ENCODE measurements around the gene ZFYVE28. TPM values are rescaled to one million over a fixed set of nuclear protein-coding genes. Genes with fewer than 3 reads are reported as not detected.

The ZFYVE28 gene
- total RNA-seq, 2 experiments from 2014 or later: 14.8 to 17.2 TPM

DNA sequence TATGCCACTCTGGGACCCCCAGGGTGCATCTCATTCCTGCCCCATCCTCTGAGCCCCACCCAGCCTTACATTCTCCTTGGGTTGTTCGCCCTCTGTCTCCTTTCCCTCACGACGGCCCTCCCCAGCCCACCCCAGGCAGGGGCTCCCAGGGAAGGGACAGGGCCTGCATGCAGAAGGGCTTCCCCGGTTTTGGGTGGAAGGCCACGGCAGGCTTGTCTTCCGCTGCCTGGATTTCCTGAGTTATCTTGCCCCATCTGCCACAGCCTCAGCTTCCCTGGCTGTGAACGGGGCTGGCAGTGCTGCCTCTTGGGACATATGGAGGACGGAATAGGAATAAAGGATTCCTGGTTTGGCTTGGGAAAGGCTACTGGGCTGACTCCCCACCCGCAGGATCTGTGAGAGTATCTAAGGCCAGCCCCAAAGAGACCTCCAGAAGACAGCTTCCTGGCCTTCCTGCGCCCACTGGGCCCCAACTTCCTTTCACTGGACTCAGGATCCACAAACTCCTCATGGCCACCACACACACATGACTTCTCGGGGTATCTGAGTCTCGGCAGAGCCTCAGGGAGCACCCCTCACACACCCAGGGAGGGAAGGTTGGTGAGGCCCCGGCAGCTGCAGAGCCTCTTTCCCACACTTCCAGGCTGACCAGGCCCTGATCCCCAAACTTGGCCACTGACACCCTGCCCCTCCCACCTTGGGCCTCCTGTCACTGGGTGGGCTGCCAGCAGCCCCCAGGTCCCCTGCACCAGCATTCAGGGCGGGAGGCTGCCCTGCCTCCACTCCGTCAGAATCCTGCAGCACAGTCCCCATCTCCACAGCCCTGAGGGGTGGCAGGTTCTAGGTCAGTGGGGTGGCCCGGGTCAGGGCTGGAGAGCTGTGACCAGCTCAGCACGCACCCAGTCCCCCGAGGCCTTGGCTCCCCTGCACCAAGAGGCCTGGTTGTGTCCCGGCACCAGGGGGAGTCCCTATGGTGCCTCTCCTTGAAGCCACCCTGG lies 153.0 kb downstream of the ZFYVE28 start:
- DNase-seq: no peak
- Mint-ChIP-seq H3K27ac (peak overlapping the region; percentile 31), H3K9me3 (no peaks in the 10 kb centered on the region), H3K4me1 (peaks cover 6% of the 10 kb centered on the region), H3K36me3 (ENCODE audit: low read depth) (no peaks in the 10 kb centered on the region), H3K27me3 (no peaks in the 10 kb centered on the region), H3K4me3 (no peak overlapping the region)
- POLR2A ChIA-PET: no interaction called here
- CTCF ChIA-PET: interaction anchor here (1.5 to 1.8 kb wide), 2 partner anchors 25 to 148 kb away, joined by 3 to 4 read pairs; no protein-coding TSS in a partner anchor

DNA sequence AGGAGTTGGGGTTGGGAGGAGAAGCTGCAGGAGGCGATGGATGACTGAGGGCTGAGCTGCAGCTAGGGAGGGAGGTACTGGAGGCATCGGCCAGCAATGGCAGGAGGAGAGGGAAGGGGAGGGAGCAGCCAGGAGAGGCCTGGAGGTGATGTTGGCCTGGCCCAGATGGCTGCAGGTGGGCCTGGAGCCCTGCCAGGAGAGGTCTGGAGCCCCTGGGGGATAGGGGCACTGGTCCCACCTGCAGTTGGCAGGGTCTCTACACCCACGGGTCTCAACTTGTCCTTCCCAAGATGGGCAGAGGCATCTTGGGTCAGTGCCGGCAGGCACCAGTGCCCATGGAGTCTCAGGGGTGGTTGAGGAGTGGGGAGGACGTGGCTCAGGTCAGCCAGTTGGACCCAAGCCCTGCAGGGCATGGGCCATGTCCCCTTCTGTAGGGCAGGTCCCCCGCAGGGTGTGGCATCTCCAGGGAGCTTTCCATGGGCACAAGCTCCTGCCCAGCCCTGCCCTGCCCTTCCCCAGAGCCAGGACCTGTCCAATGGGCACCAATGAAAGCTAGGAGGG lies 153.9 kb downstream of the ZFYVE28 start:
- ChIA-PET CTCF (interaction anchor here (0.8 to 1.8 kb wide), 3 partner anchors 11 to 148 kb away, joined by 3 to 4 read pairs (median 4); no protein-coding TSS in a partner anchor), POLR2A (no interaction called here)
- no peak for DNase-seq
- no peaks in the 10 kb centered on the region for H3K36me3 Mint-ChIP-seq (ENCODE audit: low read depth)
- peaks cover 6% of the 10 kb centered on the region for H3K4me1 Mint-ChIP-seq
- no peak overlapping the region for H3K4me3 Mint-ChIP-seq
- H3K27me3 Mint-ChIP-seq: no peaks in the 10 kb centered on the region
- no peak overlapping the region for H3K27ac Mint-ChIP-seq
- H3K9me3 Mint-ChIP-seq: no peaks in the 10 kb centered on the region

DNA sequence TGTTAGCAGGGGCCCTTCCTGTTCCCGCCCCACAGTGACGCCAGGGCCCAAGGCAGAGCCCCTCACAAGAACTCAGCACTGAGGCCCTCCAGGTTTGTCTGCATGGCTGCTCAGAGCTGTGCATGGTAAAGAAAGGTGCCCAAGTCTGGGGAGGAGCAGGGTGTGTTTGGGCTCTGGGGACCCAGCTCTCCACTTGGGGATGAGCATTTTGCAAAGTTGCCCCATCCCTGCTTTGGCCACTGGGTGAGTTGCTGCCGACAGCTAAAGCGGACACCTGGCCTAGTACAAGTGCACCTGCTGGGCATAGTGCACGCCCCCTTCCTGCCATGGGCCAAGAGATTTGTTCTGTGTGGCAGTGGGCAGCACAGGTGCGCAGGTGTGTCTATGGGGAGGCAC lies 154.5 kb downstream of the ZFYVE28 start:
- H3K4me1 Mint-ChIP-seq: peaks cover 6% of the 10 kb centered on the region
- CTCF ChIA-PET: interaction anchor here (0.8 to 1.8 kb wide), 3 partner anchors 11 to 149 kb away, joined by 3 to 4 read pairs (median 4); no protein-coding TSS in a partner anchor
- peak overlapping the region; percentile 87 for H3K27ac Mint-ChIP-seq
- no peak for DNase-seq
- H3K36me3 Mint-ChIP-seq (ENCODE audit: low read depth): no peaks in the 10 kb centered on the region
- no peaks in the 10 kb centered on the region for H3K27me3 Mint-ChIP-seq
- POLR2A ChIA-PET: no interaction called here
- no peaks in the 10 kb centered on the region for H3K9me3 Mint-ChIP-seq
- H3K4me3 Mint-ChIP-seq: peak overlapping the region; percentile 71

DNA sequence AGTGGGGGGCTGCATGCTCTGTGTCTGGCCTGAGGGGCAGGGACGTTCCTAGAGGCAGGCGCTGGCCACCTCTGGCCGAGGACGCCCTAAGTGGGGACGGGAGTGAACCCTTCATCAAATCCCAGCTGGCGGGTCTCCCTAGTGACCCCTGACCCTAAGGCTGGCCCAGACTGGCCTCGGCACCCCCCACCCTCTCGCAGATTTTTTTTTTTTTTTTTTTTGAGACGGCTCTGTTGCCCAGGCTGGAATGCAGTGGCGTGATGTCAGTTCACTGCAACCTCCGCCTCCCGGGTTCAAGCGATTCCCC lies 155.5 kb downstream of the ZFYVE28 start:
- Mint-ChIP-seq H3K9me3 (no peaks in the 10 kb centered on the region), H3K4me1 (peaks cover 6% of the 10 kb centered on the region), H3K27ac (peak overlapping the region; percentile 87), H3K4me3 (peak overlapping the region; percentile 71), H3K36me3 (ENCODE audit: low read depth) (no peaks in the 10 kb centered on the region), H3K27me3 (no peaks in the 10 kb centered on the region)
- ChIA-PET POLR2A (no interaction called here), CTCF (interaction anchor here (0.7 kb wide), 2 partner anchors 482 to 536 kb away, joined by 4 to 5 read pairs; no protein-coding TSS in a partner anchor)
- DNase-seq: no peak

DNA sequence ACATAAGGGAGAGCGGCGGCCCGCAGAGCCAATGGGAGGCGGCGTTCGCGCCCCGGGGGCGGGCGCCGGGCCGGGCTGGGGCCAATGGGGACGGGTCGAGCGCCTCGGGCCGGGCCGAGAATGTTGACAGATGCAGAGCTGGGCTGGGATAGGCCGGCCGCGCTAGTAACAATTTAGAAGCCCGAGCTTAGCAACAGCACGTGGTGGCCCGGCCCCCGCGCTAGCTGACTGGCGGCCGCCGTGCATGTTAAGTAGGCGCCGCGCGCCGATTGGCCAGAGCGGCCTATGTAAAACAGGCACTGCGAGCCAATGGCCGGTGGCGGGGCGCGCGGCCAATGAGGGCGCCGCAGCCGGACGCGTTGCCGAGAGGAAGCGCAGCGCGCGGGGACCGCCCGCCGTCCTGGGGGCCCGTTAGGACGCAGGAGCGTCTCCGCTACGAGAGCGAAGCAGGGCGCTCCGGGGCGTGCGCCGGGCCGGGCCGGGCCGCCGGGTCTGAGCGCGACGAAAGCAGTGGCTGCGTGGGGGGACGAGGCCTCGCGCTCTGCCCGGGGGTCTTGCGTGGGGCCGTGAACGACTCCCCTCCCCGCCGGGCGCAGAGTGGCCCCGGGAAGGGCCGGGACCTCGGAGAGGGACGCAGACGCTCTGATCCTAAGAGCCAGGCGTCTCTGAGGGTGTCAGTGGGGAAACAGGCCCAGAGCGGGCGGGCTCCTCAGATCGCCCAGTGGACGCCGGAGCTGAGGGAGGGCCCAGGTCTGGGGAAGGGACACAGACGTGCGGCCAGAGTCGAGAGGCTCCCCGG lies 156.1 kb downstream of the ZFYVE28 start:
- no peaks in the 10 kb centered on the region for H3K9me3 Mint-ChIP-seq
- H3K4me1 Mint-ChIP-seq: peaks cover 6% of the 10 kb centered on the region
- peak; percentile 98 for DNase-seq
- ChIA-PET POLR2A (interaction anchor here (0.9 to 1.0 kb wide), 3 partner anchors 21 to 150 kb away, joined by 3 to 6 read pairs (median 5); partner anchors contain the start of genes HAUS3 and POLN), CTCF (interaction anchor here (0.7 to 0.9 kb wide), 2 partner anchors 21 to 536 kb away, joined by 3 to 5 read pairs; partner anchors contain the start of genes HAUS3 and POLN)
- H3K27ac Mint-ChIP-seq: peak overlapping the region; percentile 88
- H3K4me3 Mint-ChIP-seq: peak overlapping the region; percentile 71
- H3K36me3 Mint-ChIP-seq (ENCODE audit: low read depth): no peaks in the 10 kb centered on the region
- no peaks in the 10 kb centered on the region for H3K27me3 Mint-ChIP-seq

DNA sequence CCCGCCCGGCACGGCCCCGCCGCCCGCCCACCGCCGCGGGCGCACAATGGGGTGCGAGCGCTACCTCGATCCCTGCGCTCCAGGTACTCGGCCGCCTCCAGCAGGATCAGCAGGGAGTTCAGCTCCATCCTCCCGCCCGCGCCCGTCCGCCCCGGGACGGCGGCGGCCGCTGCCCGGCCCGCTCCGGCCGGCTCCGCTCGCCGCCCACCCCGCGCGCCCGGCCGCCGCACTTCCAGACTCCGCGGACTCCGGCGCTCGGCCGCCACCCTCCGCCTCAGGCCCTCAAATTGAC lies 156.6 kb downstream of the ZFYVE28 start, which contains the start of gene MXD4:
TSS of gene MXD4 (minus strand) at position 257 of the 292 bp plus-strand sequence. CDS start at position 128, 129 bp downstream.
- CTCF ChIA-PET: interaction anchor here (0.9 kb wide), 1 partner anchor 20 kb away, joined by 3 read pairs; the partner anchor contains the start of genes HAUS3 and POLN
- no peaks in the 10 kb centered on the region for H3K27me3 Mint-ChIP-seq
- H3K9me3 Mint-ChIP-seq: no peaks in the 10 kb centered on the region

DNA sequence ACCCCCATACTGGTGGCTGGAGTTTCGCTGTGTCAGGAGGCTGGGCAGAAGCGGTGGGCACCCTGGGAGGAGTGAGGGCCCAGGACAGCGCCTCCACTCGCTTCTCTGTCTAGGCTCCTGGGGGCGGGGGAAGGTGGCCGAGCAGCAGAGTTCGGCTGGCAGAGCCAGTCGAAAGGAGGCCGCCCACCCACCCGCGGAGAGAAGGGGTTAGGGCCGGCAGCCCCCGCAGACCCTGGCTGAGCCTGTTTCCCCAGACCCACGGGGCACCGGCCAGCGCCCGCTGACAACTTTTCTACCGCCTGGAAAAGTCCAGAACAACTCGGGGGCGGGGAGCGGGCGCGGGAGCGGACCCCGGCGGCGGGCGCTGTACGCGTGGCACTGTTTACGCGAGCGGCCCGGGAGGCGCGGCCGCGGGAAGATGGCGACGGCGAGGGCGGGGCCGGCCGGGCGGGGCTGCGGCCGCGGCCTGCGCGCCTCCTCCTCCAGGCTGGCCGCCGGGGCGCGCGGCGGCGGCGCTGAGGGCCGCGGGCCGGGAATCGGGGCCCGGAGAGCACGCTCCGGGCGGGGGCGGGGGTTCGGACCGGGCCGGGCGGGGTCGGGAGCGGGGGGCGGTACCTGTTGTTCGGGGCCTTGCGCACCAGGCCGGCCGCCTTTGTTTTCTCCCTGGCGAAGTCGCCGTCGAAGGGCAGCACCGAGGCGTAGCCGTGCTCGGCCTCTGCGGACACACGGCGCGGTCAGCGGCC lies 157.2 kb downstream of the ZFYVE28 start:
- H3K27me3 Mint-ChIP-seq: no peaks in the 10 kb centered on the region
- no peaks in the 10 kb centered on the region for H3K9me3 Mint-ChIP-seq
- H3K4me1 Mint-ChIP-seq: peaks cover 6% of the 10 kb centered on the region
- ChIA-PET POLR2A (no interaction called here), CTCF (no interaction called here)
- H3K27ac Mint-ChIP-seq: peak overlapping the region; percentile 68
- H3K4me3 Mint-ChIP-seq: peak overlapping the region; percentile 71
- H3K36me3 Mint-ChIP-seq (ENCODE audit: low read depth): no peaks in the 10 kb centered on the region
- DNase-seq: peak; percentile 62

More for the DNA sequence above, 156.6 kb downstream of the ZFYVE28 start, which contains the start of gene MXD4:
- no peak for DNase-seq
- Mint-ChIP-seq H3K36me3 (ENCODE audit: low read depth) (no peaks in the 10 kb centered on the region), H3K27ac (peak within 1 kb of the TSS; percentile 88), H3K4me3 (peak within 1 kb of the TSS; percentile 71), H3K4me1 (peaks cover 6% of the 10 kb centered on the region)
- POLR2A ChIA-PET: interaction anchor here (0.9 to 1.0 kb wide), 3 partner anchors 20 to 151 kb away, joined by 3 to 6 read pairs (median 5); partner anchors contain the start of genes HAUS3 and POLN

DNA sequence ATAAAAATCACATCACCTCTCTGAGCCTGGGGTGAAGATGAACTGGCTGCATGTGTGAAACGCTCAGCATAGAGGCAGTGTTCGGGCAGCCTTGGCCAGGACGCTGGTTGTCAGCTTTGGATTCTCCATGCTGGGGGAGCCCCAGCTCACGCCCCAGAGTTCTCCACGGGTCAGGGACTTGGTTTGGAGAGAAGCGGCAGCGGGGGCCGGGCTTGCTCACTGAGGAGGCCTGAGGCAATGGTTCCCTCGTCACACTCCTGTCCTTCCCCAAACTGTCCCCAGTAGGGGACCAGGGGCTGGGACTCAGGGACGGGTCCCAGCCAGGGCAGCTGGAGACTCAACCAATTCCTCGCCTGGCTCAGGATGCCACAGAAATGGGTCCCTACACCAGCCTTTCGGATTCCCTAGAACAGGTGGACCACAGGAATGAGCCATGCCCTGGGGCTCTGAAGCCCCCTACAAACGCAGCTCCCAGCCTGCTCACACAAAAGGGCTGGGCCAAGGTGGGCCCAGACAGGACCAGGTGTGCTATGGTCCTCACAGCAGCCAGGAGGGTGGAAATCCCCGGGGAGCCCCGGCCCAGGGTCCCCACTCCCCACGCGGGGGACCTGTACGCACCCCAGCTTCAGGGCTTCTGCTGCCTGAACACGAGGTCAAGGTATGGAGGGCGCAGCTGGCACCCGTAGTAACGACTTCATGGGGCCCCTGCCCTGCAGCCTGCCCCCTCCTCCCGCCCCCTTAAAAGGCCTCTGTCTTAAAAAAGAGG lies 157.9 kb downstream of the ZFYVE28 start:
- H3K27me3 Mint-ChIP-seq: no peaks in the 10 kb centered on the region

DNA sequence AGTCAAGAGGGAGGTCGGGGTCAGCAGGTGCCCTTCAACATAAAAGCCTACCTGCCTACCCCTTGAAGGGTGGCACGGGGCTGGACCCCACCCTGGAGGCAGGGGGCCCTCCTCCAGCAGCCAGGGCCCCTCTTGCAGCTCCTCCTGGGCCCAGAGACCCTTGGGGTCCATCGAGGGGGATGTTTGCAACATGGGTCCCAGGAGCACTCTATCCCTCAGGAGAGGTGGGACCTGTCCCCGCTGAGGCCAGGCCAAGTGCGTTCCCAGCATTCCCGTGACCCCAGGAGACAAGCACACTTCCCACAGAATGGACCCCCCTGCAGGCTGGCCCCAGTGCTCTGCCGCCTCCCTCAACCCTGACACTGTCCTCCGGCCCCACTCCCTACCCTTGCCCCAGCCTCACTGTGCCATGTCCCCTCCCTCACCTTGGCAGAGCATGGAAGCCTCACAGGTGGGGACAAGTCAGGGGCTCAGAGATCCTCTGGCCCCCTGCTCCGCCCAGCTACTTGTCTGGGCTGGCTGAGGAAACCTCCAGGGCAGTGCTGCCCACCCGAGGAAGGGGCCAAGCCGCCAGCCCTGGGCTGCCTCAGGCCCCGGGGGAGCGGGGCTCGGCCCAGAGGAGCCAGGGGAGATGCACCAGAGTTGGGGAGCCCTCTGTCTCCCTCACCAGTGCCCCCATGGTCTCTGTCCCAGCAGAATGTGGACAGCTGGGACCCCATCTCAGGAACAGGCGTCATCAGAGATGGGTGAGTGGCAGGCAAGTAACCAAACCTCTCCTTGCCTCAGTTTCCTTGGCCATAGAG lies 158.7 kb downstream of the ZFYVE28 start:
- CTCF ChIA-PET: interaction anchor here (1.2 kb wide), 1 partner anchor 18 kb away, joined by 3 read pairs; the partner anchor contains the start of genes HAUS3 and POLN
- DNase-seq: no peak
- Mint-ChIP-seq H3K27me3 (no peaks in the 10 kb centered on the region), H3K4me1 (peaks cover 6% of the 10 kb centered on the region), H3K27ac (peak overlapping the region; percentile 13), H3K36me3 (ENCODE audit: low read depth) (no peaks in the 10 kb centered on the region), H3K9me3 (no peaks in the 10 kb centered on the region), H3K4me3 (peak overlapping the region; percentile 43)
- POLR2A ChIA-PET: no interaction called here

More for the DNA sequence above, 157.9 kb downstream of the ZFYVE28 start:
- POLR2A ChIA-PET: no interaction called here
- no peaks in the 10 kb centered on the region for H3K9me3 Mint-ChIP-seq
- no peaks in the 10 kb centered on the region for H3K36me3 Mint-ChIP-seq (ENCODE audit: low read depth)
- CTCF ChIA-PET: interaction anchor here (1.2 kb wide), 1 partner anchor 18 kb away, joined by 3 read pairs; the partner anchor contains the start of genes HAUS3 and POLN
- H3K4me1 Mint-ChIP-seq: peaks cover 6% of the 10 kb centered on the region
- peak overlapping the region; percentile 68 for H3K27ac Mint-ChIP-seq
- DNase-seq: no peak
- H3K4me3 Mint-ChIP-seq: peak overlapping the region; percentile 63

DNA sequence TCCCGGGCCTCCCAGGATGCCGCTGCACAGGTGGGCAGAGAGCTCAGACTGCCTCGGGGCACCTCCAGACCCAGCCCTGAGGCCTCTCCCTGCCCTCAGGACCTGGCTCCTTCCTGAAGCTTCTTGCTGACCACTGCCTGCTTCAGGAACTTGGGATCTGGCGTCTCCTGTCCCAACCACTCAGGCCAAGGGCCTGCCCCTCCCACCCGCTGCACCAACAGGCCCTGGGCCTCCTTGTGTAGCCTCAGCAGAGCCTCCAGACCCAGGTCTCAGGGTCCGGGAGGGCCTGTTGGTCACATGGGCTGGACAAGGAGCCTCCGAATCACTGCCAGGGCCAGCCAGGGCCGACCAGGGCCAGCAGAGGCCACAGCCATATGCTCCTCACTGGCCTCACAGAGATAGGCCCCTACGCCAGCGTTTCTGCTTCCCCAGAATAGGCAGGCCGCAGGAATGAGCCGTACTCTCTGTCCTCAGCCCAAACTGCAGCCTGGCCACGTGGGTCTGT lies 159.4 kb downstream of the ZFYVE28 start:
- no peaks in the 10 kb centered on the region for H3K9me3 Mint-ChIP-seq
- no peaks in the 10 kb centered on the region for H3K27me3 Mint-ChIP-seq
- no peak for DNase-seq
- H3K4me3 Mint-ChIP-seq: no peak overlapping the region
- ChIA-PET CTCF (no interaction called here), POLR2A (no interaction called here)
- H3K36me3 Mint-ChIP-seq (ENCODE audit: low read depth): no peaks in the 10 kb centered on the region
- peaks cover 6% of the 10 kb centered on the region for H3K4me1 Mint-ChIP-seq
- H3K27ac Mint-ChIP-seq: no peak overlapping the region

All from activated CD4-positive, alpha-beta T cell treated with anti-CD3 and anti-CD28 coated beads, Interleukin-2, amount 10 ng/mL, durations not matched to agents 7 days and 5 days (primary cell).